Dermis blood vessel endothelial cell (primary cell): ENCODE data around the gene ELOA. TPM values are rescaled to one million over a fixed set of nuclear protein-coding genes. Genes with fewer than 3 reads are reported as not detected.
"Not testable (repeated sequence)": the region's sequence is repeated elsewhere in the genome, so short reads cannot be mapped to it uniquely, and the experiment has no call there.

Experiments used
- DNase-seq: peaks from one replicate; pipeline ENCODE4 v3.0.0; 2010
- total RNA-seq: library from RNA; depleted of rRNA; stranded (reverse); fragments of >200 nt; gene quantifications from 2 replicates; pipeline ENCODE4 v1.2.3, GENCODE V29; 2014

The ELOA gene
- total RNA-seq, 1 donor from 2014 or later, result 26.2 TPM

DNA sequence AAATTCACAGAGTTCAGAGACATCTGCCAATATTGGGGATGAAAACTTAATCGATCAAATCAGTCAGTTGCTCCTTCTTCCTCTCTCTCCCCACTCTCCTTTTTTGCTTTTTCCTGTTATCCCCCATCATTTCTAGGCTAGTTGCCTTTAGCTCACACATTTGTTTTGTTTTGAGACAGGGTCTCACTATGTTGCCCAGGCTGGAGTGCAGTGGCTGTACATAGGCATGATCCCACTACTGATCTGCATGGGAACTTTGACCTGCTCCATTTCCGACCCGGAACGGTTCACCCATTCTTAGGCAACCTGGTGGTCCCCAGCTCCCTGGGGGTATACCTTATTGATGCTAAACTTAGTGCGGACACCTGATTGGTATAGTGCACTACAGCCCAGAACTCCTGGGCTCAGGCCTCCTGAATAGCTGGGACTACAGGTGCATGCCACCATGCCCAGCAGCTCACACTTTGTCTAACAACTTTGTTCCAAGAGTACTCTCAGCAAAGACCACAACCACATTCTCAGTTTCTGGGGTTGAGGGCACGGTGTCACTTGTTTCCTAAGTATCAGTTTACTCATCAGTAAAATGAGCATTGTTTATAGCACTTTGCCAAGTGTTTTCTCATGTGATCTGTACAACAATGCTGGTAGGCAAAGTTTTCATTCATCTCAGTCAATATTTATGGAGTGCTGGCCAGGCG is 6.7 kb upstream of the ELOA start:
- no peak for DNase-seq

DNA sequence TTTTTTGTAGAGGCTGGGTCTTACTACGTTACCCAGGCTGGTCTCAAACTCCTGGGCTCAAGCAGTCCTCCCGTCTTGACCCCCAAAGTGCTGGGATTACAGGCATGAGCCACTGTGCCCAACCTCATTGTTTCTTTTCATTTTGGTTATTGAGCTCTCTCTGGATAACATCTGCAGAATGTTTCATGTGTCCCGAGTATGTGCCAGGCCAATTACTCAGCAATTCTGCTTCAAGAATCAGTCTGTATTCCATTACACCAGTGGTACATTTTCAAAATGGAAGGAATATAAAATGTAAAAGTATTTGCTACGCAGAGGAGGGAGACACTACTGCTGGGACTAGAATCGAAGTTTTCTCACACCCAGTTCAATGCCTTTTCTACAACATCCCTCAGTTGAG is 1.7 kb upstream of the ELOA start:
- DNase-seq, result no peak

DNA sequence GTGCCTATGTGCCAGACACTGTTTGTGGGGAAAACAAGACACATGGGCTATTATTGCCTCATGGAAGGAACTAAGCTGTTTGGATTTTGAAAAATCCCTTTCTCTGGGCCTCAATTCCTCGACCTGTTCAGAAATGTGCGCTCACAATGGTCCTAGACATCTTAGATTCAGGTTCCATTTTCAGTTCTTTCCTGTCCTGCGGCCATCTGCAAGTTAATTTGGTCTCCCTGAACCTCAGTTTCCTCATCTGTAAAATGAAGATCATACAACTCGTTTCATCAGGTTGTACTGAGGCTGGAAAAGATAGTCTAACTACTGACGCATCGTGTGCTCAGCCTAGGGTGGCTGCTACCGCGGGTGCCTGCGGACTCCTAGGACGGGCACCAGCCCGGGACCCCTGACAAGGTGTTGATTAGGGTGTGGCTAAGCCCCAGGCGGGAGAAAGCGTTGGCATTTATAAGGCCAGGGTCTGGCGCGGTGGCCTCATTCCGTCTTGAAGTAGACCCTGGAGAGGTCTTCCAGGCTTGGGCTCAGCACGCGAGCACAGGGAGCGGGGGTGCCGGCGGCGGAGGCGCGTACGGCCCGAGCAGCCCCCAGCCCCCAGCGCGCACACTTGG is 493 bp upstream of the ELOA start:
- DNase-seq, result peak; percentile 11

DNA sequence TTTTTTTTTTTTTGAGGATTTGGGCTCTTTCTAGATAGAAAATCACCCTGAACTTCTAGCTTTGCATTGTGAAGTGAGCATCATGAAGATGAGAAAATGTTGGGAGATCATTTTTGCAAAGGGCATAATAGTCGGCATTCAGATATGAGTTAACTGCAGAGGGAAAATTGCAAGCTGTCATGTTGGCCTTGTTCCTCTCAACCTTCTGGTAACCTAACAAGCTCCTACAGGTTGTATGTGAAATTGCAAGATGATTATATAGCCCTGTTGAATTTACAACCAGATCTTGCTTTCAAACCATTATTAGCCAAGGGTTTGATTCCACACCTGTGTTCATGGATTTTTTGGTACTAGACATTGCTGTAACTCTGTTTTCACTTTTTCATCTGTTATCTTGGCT is 2.2 kb downstream of the ELOA start:
- peak; percentile 56 for DNase-seq

DNA sequence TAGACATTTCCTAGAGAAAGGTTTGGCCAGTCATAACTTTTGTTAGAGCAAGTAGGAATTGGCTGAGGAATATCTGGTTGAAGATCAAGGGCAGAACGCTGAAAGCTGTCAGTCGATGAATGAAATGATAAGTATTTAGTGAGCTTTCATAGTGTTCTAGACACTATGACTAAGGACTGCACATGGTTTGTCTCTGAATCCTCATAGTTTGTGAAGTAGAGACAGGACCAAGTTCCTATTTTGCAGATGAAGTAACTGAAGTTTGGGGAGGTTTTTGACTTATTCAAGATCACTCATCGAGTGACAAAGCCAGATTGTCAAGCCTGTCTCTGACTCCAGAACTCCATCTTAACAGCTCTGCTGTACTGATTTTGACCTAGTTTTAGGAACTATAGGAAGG is 4.7 kb downstream of the ELOA start:
- DNase-seq, result no peak

DNA sequence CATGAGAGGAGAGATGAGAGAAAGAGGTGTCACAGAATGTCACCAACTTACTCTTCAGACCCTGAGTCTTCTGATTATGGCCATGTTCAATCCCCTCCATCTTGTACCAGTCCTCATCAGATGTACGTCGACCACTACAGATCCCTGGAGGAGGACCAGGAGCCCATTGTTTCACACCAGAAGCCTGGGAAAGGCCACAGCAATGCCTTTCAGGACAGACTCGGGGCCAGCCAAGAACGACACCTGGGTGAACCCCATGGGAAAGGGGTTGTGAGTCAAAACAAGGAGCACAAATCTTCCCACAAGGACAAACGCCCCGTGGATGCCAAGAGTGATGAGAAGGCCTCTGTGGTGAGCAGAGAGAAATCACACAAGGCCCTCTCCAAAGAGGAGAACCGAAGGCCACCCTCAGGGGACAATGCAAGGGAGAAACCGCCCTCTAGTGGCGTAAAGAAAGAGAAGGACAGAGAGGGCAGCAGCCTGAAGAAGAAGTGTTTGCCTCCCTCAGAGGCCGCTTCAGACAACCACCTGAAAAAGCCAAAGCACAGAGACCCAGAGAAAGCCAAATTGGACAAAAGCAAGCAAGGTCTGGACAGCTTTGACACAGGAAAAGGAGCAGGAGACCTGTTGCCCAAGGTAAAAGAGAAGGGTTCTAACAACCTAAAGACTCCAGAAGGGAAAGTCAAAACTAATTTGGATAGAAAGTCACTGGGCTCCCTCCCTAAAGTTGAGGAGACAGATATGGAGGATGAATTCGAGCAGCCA is 8.0 kb downstream of the ELOA start:
- DNase-seq, result peak; percentile 70

DNA sequence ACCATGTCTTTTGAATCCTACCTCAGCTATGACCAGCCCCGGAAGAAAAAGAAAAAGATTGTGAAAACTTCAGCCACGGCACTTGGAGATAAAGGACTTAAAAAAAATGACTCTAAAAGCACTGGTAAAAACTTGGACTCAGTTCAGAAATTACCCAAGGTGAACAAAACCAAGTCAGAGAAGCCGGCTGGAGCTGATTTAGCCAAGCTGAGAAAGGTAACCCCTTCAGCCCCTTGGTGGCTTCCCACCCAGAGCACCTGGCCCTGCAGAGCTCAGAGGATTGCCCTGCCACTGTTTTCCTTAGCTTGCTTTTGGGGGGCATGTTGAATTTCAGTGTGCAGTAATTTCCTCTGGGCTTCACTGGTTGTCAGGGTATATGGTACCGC is 8.5 kb downstream of the ELOA start:
- DNase-seq, result no peak

DNA sequence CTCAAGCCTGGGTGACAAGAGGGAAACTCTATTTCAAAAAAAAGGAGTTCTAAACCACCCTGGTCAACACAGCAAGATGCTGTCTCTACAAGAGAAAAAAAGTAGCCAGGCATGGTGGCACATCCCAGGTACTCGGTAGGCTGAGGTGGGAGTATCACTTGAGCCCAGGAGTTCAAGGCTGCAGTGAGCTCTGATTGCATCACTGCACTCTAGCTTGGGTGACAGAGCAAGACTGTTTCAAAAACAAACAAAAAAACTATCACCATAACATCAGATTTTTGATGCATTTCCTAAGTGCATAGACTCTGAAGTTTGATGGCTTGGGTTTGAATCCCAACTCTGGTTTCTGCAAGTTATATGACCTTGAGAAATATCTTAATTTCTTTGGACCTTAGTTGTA is 9.6 kb downstream of the ELOA start:
- DNase-seq, result no peak

DNA sequence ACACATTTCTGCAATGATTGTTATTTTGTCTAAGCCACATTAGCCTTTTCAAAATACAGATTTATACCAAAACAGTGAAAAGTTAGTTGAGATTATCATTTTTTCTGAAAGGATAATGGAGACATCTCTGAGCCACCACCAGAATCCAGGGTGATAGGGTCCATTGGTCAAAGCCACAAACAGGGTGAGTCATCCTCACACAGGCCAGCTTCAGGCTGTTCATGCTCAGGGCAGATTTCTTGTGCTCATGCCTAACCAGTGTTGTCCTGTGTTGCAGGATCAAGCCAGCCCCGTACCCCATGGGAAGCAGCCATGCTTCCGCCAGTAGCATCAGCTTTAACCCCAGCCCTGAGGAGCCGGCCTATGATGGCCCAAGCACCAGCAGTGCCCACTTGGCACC is 13.4 kb downstream of the ELOA start:
- no peak for DNase-seq

DNA sequence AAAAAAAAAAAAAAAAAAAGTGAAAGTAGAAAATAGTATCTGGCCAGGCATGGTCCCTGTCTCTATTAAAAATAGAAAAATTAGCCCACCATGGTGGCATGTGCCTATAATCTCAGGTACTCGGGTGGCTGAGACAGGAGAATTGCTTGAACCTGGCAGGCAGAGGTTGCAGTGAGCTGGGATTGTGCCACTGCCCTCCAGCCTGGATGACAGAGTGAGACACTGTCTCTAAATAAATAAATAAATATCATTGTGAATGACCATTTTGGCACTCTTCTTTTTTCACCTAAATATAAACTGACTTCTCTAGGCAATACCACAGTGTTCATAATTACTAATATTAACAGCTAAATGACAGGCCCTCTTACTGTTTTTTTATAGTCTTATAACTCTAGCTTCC is 14.5 kb downstream of the ELOA start:
- DNase-seq, result no peak

DNA sequence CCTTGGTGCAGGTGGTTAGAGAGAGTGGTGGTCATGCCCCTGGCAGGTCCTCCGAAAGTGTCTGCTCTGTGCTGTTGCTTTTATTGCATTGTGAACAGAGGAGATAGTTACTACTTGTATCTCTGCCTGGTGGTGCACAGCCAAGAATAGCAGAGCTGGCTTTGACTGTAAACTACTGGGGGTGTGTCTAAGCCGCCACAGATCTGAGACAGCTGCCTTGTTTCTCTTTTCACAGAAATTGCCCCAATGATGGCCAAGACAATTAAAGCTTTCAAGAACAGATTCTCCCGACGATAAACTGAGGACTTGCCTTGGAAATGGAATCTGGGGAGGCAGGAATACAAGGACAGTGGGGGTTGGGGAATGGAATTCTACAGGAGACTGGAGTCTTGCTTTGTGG is 16.0 kb downstream of the ELOA start:
- no peak for DNase-seq

DNA sequence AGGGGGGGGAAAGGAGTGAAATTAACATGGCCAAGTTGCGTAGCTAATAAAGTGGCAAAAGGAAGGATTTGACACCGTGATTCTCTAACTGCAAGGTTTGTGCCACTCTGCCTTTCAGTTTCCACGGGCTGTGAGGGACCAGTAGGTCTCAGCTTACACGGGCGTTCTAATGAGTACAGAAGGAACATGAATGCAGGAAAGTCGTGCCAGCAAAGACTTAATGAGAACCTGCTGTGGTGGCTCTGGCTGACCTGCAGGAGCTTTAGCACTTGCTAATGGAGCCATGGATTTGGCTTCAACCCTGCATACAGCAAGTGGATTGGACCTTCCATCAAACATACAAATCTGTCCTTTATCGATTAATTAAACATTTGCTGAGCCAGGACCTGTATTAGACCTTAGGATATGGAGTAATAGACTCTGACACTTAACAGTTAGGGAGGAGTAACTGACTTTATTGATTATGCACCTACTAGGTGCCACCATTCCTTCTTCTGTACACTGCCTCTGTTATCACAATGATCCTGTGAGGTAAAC is 19.8 kb downstream of the ELOA start:
- no peak for DNase-seq

DNA sequence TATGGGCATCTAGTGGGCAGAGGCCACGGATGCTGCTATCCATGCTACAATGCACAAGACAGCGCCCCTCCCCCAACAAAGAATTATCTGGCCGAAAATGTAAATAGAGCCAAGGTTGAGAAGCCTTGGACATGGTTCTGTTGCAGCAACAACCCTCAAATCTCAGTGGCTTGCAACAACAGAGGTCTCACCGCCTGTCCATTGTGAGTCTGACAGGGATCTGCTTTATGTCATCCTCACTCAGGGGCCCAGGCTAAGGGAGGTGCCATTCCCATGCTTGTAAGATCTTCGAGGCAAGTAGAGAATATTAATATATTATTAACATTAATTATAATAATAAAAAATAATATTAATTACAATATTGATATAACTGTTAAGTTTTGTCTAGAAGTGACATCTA is 25.5 kb downstream of the ELOA start:
- DNase-seq, result no peak

DNA sequence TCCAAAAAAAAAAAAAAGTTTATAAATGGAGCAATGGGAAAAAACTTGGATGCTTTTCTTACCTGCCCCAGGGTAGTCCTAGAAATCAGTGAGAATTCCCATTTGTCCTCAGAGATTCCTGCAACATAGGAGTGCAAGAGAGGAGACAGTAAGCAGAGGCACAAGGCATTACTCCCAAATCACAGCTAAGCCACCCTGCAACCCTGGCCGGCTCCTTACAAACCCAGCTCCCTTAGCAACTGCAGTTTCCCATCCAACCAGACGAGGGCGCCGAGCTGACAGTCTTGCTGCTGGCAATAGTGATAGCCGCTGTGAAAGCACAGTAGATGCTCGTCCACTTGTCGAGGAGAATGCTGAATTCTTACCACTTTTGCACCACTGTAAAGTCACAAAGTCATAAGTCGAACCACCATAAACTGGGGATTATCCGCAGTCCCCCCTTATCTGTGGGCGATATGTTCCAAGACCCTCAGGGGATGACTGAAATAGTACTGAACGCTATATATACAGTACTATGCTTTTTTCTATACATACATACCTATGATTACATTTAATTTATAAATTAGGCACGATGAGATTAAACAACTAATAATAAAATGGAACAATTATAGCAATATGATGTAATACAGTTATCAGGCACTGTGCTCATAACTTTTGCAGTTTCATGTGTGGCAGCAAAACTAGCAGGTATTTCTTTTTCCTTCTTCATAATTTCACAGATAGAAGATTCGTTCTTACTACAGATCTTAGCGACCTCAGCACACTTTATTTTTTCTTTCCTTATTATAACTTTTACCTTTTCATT is 29.0 kb downstream of the ELOA start:
- DNase-seq, result peak; percentile 92

DNA sequence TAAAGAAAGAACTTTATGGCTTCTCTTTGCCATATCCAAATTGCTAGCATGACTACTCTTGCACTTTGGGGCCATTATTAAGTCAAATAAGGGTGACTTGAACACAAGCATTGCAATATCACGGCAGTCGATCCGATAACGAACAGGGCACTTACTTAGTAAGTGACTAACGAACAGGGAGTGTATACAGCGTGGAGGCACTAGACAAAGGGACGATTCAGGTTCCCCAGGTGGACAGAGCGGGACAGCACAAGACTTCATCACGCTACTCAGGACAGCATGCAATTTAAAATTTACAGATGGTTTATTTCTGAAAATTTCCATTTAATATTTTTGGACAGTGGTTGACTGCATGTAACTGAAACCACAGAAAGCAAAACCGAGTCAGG is 29.6 kb downstream of the ELOA start:
- no peak for DNase-seq

DNA sequence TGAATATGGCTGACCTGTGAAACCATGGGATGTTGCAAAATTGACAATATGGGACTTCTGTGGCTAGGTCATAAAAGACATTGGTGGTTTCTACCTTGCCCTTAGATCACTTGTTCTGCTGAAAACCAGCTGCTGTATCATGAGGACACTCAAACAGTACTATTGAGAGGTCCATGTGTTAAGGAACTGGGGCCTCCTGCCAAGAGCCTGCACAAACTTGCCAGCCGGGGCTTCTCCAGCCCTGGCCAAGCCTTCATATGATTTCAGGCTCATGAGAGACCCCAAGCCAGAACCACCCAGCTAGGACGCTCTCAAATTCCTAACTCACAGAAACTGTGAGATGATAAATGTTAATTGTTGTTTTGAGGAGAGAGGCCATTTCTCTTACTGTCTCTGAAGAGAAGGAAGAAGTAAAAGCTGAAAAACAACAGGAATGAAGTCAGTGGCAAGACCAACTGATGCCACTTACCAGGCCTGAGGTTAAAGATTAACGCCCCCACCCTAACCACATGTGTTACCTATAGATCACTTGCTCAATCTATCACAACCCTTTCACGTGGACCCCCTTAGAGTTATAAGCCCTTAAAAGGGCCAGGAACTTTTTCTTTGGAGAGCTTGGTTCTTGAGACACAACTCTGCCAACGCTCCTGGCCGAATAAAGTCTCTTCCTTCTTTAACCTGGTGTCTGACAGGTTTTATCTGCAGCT is 31.1 kb downstream of the ELOA start:
- no peak for DNase-seq

DNA sequence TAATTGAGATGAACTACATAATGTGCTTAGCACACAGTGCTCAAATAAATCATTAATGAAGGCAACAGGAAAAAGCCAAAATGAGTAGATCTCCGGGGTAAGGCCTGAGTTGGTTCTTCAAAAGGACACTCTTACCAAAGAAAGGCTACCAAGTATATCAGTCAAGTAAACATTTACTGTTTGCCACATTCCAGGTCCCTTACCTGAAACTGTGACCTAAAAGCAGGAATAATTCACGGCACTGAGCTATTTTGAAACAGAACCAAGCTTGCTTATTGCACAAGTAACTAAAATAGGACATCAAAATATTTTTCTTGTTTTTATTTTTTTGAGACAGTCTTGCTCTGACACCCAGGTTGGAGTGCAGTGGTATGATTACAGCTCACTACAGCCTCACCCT is 32.9 kb downstream of the ELOA start:
- no peak for DNase-seq

DNA sequence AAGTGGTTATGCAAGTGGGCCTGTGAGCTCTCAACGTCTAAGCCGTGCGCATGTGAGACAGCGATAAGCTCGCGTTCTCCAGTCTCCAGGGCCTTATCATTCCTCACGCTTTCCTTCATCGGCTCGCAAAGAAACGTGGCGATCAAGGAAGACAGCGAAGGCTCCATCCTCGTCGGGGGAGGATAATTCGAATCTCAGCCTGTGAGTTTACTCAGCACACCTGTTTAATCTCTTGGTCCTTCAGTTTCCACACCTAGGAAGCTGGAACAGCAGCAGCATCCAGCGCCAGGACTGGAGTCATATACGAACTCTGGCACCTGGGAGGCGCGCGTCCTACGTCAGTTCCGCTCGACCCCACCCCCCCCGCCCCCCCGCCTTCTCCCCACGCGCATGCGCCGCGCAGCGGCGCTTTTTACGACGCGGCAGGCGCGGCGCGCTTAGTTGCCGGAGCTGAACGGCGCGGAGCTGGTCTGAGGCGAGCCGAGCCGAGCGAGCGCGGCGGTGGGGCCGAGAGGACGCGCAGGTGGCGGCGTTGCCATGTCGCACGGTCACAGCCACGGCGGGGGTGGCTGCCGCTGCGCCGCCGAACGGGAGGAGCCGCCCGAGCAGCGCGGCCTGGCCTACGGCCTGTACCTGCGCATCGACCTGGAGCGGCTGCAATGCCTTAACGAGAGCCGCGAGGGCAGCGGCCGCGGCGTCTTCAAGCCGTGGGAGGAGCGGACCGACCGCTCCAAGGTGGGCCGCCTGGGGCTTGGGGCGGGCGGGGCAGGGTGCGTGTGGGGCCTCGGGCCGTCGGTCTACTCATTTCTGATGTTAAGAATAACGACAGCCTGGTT is 34.9 kb downstream of the ELOA start, which contains the start of gene PITHD1:
Gene PITHD1, plus strand, starts transcription at position 440 of the 836 bp plus-strand sequence. Its CDS starts 98 bp downstream, at position 538.
- peak; percentile 85 for DNase-seq

DNA sequence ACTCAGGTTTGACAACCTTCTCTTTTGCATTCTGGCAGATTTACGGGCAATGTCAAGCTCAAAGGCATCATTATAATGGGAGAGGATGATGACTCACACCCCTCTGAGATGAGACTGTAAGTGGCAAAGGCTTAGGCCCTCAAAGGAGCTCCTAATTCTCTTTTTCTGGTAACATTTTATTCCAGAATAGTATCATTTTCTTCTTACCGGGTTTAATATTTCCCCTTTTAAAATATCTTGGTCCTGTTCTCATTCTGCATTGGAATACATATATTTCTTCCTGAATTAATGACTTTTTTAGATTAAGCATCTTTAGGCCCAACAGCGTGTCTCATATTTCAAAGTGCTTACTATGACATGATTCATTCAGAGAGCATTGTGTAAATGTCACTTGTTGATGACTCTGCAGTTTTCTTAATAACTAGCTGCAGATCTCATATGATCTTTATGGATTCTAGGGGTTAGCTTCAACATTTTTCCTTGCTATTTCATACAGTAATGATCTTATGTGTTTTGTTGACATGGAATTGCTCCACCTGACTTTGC is 36.6 kb downstream of the ELOA start:
- peak; percentile 42 for DNase-seq

DNA sequence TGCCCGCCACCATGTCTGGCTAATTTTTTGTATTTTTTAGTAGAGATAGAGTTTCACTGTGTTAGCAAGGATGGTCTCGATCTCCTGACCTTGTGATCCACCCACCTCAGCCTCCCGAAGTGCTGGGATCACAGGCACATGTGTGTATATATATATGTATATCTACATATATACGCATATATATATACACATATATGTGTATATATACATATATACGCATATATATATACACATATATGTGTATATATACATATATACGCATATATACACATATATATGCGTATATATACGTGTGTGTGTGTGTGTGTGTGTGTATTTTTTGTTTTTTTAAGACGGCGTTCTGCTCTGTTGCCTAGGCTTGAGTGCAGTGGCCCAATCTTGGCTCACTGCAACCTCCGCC is 39.9 kb downstream of the ELOA start:
- DNase-seq, result not testable (repeated sequence)

DNA sequence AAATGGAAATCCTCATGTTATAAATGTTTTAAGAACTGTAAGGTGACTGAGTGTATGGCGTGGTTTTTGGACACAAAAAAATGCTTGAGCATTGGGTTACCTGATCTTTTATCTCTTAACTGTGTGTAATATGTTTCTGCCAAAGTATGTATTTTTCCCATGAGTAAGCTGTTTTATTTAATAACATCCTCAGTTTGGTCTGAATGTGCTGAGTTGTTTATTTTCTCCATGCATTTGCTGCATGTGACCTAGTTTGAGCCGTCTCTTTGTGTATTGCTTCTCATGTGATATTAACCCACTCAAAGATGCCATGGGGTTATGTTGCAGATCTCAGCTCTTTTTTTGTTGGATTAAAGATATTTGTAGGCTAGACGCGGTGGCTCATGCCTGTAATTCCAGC is 41.6 kb downstream of the ELOA start:
- no peak for DNase-seq
